ENCODE results near the gene PECR.
"Not testable (repeated sequence)": the region's sequence is repeated elsewhere in the genome, so short reads cannot be mapped to it uniquely, and the experiment has no call there.

PECR gene

DNA sequence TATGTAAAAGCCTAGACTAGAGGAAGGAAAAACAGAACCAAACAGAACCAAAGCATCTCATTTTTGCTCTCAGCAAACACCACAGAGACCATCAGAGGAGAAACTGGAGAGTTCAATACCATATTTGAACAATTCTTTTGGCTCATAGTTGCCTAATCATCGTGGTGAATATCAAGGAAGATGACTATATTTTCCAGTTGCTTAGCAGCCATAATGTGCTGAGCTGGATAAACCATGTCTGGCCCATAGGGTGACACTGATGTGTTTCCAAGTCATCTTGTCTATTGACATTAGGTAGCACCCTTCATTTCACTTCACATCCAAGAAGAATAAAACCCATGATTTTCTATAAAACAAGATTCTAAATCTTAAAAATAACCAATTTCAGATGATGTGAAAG is 21.6 kb upstream of the PECR start:
- DNase-seq, result no peak

DNA sequence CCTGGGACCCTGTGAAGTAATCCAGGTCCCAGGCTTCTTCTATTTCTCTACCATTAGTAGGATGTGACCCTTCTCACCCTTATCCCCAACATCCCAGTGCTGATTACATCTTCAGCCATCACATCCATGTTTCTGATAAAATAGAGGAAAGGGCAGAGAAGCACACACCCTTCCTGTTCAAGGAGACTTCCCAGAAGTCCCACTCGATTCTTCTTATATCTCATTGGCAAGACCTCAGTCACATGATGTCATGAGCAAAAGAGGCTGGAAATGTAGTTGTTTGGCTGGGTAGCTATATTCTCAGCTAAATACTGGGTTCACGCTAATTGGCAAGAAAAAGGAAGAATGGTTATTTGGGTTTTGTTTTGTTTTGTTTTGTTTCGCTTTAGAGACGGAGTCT is 19.5 kb upstream of the PECR start:
- no peak for DNase-seq

DNA sequence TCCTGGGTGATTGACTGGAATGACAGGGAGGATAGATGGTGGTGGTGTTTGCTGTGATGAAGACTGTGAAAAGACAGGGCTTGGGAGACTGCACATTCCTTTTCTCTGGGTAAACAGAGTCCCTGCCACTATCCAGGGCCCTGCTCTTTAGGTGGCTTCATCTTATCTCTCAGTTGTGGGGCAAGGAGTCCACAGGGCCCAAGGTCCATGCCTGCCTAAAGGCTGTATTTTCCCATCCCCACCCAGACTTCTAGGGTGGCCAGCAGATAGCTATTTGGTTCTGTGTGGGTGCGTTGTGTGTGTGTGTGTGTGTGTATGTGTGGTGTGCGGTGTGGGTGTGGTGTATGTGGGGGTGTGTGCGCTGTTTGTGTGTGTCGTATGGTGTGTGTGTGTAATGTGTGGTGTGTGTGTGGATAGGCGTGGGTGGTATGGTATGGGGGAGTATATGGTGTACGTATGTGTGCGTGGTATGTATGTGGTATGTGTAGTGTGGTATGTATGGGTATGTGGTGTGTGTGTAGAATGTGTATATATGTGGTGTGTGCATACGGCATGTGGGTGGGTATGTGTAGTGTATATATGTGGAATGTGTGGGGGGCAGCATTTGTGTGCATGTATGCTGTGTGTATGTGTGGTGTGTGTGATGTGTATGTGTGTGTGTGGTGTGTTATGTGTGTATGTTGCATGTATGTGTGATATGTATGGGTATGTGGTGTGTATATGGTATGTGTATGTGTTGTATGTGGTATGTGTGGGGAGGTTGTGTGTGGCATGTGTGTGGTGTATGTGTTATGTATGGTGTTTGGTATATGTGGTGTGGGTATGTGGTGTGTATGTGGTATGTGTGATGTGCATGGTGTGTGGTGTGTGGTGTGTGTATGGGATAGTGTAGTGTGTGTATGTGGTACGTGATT is 17.1 kb upstream of the PECR start:
- no peak for DNase-seq

DNA sequence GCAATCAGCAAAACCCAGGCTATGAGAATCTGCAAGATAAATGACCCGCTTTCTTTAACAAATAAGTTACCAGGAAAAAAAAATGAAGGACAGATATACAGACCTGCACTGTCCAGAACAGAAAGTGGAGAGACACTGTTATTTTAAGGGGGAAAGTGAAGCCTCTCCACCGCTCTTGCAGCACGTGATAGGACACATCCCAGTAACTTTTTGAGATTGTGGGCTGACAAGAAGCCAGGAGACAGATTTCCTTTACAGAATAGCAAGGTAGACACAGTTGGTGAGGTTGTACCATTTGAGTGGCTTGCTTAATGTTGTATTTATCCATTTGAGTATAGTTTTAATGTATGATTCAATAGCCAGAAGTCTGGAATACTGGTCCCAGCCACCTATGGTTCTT is 13.1 kb upstream of the PECR start:
- no peak for DNase-seq

GRCh38 chr2:216092646-216093045 is 11.0 kb upstream of the PECR start:
- no peak for DNase-seq

DNA sequence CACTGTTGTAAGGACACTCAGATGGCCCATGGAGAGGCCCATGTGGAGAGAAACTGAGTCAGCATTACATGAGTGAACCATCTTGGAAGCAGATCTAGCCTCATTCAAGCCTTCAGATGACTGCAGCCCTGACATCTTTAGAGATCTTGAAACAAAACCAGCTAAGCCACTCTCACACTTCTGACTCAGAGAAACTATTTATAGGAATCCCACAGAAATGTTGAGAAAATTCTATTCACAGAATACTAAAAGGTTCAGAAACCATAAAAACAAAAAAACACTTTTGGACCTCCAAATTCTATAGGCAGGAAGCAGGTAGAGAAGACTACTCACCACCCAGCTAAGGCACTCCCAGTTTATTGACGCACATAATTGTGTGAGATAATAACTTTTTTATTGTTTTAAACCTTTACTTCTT is 8.8 kb upstream of the PECR start:
- no peak for DNase-seq

DNA sequence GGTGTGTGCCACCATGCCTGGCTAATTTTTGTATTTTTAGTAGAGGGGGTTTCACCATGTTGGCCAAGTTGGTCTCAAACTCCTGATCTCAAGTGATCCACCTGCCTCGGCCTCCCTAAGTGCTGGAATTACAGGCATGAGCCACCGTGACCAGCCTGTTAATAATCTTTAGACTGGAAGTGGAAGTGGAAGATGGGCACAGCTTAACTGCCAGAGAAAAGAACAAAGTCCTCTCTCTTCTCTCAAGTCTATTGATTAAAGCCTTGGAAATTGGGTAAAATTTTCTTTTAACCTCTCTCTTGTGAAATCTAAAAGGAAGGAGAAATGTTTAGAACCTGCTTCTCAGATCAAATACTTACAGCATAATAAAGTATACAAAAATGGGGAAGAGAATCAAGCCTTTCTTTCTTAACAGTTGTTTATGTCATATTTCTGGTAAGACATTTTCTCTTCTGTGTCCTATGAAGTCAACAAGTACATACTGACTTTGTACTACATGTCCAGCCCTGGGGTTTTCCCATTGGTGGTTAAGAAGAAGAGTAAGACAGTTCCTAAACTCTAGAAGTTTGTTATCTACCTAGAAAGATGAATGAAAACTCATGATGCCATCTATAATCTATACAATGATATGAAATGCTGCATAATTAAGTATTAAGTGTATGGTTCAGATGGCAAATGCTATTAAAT is 4.7 kb upstream of the PECR start:
- no peak for DNase-seq

GRCh38 chr2:216084547-216084946 is 2.9 kb upstream of the PECR start:
- no peak for DNase-seq

DNA sequence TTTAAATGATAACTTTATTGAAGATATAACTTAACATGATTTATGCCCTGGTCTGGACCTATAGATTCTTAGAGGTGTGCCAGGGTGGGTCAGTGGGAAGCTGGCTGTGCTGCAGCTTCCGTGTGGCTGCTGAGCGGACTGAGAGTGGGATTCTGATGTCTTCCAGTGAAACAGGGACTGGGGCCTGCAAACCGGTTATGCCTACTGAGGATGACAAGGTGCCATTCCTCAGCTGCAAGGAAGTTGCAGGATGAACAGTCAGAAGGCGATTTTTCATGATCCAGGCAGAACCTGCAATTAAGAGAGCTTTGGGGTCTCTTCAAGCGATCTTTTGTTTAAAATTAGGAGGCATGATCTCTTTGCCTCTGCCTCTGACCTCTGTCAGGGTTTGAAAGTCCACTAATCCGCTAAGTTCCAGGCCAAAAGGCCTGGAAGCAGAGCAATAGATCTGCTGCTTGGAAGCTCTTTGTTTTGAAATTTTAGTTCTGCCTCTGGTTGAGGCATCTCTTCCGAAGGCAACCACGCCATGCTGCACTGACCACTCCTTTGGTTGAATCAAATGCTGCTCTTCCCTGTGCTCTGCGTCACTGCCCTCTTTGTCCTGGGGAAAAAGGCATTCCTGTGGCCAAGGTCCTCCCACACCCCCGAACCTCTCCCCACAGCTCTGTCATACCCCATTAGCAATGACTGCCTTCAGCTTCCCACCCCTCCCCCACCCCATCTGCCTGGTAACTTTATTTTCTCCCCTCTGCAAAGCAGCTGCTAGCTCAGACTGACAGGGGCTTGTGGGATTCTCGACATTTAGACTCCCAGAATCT is 2.1 kb upstream of the PECR start:
- no peak for DNase-seq

DNA sequence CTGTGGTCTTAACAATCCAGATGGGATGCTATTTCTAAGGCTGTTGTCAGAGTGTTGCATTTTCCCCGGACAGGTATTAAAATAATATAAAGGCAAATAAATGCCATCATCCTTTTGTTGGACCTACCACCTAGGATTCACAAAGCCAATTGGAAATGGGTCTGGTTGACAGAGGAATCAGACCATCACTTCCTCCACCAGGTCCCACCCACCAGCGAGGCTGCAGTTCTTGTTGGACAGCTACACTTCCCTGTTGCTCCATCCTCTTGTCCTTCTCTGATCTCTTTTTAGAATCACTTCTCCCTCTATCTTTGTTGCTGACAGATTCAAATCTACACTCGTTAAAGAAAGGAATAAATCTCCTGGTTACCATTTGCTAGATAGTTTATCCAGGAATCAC is 1.2 kb upstream of the PECR start:
- DNase-seq, result peak; percentile 24 to 31

DNA sequence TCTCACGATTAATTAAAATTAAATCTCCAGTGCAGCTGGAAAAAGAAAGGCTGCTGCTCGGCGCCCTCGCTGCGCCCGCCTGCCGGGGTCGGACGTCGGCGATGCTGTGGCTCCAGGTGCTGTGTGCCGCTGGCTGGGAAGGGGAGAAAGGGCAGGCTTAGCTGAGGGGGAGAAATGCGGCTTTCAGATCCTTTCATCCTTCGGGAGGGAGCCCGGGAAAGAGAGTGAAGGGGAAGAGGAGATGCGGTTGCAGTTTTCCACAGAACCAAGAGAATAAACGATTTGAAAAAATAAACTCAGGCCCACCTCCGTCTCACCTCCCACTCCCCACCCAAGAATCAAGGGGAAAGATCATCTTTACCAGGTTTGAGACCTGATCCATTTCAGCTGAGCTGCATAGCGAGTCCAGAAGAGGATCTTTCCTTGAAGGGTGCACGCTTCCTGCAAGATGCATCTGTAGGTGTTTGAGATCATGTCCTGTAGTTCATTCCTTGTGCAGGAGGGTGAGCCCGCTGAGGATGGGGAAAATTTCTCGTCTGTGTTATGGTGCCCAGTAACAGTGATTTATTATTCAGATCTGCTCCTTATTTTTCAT is 605 bp upstream of the PECR start:
- no peak for DNase-seq

GRCh38 chr2:216081012-216081411 is 597 bp downstream of the PECR start:
- DNase-seq, result no peak

DNA sequence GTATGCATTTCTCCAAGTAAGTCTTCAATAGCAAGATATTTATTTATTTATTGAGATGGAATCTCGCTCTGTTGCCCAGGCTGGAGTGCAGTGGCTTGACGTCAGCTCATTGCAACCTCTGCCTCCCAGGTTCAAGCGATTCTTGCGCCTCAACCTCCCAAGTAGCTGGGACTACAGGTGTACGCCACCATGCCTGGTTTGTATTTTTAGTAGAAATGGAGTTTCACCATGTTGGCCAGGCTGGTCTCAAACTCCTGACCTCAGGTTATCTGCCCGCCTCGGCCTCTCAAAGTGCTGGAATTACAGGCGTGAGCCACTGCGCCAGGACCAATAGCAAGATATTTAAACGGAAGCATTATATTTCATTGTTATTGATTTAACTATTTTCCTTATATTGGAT is 1.6 kb downstream of the PECR start:
- not testable (repeated sequence) for DNase-seq

GRCh38 chr2:216078776-216079175 is 2.8 kb downstream of the PECR start:
- no peak for DNase-seq

DNA sequence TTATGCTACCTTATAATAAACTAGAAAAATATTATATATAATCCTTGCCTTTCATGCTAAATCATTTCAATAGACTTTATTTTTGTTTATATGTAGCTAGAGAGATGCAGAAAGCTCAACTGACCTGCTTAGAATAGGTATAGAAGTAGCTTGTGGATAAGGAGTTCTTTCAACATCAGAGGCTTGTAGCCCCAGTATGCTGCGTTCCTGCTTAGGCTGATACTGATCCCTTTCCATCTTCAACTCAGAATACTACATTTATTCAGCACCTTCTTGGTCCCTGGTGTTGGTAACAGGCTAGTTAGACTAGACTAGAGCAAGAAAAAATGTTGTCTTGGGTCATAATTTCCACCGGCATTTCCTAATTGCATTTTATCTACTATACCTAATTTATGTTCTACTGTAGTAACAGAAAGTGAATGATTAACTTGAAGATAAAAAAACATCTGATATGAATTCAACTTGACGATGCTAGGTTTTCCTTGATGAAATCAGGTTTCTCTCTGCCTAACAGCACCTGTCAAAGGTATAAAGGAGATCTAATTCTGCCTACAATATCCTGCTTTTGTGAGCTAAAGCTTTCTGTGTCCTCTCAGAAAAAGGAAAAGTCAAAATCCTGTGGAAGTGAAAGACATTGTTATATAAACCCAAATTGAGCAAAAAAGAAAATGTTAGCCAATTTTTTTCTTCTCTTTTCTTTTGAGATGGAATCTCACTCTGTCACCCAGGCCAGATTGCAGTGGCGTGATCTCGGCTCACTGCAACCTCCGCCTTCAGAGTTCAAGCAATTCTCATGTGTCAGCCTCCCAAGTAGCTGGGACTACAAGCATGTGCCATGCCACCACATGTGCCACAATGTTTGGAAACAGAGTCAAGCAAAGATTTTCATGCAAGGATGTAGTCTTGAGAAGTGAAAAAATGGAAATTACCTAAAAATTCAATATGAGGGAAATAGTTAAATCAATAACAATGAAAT is 5.8 kb downstream of the PECR start:
- no peak for DNase-seq

DNA sequence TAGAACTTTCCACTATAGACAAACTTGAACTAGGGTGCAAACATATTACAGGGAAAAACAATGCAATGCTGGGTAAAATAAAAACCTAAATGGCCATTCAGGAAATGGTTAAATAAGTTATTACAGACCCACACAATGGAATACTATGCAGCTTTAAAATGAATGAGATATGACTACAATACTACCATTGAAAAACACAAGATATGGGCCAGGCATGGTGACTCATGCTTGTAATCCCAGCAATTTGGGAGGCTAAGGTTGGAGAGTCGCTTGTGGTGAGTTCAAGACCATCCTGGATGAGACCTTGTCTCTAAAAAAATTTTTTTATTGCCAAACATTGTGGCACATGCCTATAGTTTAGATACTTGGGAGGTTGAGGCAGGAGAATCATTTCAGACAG is 6.8 kb downstream of the PECR start:
- DNase-seq, result no peak

DNA sequence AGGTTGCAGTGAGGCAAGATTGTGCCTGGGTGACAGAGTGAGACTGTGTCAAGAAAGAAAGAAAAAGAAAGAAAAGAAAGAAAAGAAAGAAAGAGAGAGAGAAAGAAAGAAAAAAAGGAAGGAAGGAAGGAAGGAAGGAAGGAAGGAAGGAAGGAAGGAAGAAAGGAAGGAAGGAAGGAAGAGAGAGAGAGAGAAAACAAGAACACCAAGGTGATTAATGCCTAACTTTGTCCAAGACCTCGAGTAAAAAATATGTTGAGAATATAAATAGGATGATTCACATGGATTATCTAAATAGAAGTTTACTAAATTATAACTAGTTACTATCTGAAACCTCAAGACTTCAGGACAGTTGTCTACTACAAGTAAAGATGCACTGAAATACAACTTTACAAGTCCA is 7.2 kb downstream of the PECR start:
- DNase-seq, result no peak

GRCh38 chr2:216073773-216074172 is 7.8 kb downstream of the PECR start:
- DNase-seq, result no peak

- DNase-seq, result no peak
Observed at GRCh38 chr2:216072473-216072872, 9.1 kb downstream of the PECR start.

DNA sequence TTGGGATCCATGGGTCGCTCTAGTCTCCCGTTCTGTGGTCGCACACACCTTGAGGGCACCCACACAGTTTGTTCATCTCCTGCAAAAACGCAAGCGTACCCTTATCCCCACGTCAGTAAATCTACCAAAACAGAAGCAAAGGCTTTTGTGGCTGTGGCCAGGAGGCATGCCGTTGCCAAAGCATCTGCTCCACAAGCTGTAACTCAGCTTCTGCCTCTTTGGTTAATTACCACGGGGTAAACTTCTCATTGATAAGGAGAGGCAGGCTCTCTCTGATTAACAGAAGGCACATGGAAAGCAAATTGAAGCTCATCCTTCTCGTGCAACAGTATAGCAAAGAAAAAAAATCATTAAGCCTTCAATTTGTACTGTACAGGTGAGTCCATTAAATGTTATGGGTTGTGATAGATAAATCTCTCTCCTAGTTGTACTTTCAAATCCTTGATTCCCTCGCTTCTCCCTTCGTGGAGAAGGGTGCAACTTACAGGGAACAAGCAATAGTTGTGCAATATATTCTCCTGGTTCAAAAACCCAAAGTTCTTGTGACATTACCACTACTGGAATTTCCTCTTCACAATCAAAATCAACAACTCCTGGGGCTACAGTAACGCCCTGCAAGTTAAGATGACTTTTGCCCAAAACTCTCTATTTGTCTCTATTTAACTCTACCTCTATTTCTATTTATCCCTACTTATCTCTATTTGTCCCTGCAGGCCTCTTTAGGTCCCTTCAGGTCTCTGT is 10.3 kb downstream of the PECR start:
- DNase-seq, result no peak

DNA sequence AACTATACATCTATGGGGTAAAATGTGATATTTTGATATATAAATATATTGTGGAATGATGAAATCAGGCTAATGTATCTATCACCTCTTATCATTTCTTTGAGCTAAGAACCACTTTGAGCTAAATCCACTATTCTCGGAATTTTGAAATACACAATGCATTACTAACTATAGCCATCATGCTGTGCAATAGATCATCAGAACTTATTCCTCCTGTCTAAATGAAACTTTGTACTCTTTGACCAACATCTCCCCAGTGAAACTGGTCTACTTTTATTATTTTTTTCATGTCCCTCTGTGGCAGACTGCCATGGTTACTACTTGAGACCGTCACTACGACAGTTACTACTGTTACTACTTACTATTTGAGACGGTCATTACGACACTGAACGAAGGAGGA is 11.4 kb downstream of the PECR start:
- no peak for DNase-seq
